GM19328 (cell line): Measurements from ENCODE around the gene PDS5B.
A peak's percentile ranks its signal among the peaks of the same experiment; 100 is the strongest.

Experiments
- ATAC-seq: cut with Tn5 transposase; IDR thresholded peaks from one replicate; pipeline ENCODE4 v1.9.1; 2021; ENCODE audit warnings: mild to moderate bottlenecking, moderate library complexity; ENCODE audit not compliant: unreplicated experiment

PDS5B gene

DNA sequence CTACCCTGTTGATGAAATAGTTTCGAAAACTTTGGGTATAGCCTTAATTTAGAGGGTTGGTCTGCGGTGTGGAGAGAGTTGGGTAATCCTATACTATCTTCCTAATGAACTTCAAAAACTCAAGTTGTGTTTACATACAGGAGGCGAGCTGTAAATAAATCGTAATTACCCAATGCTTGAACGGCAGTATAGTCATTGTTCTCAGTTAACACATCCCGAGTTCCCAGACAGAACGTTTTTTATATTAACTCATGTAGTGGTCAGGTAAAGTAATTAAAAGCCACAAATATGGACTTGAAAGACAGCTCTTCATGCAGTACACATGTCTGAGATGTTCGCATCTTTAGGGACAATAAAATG lies 1.5 kb downstream of the PDS5B start:
- ATAC-seq: no peak

DNA sequence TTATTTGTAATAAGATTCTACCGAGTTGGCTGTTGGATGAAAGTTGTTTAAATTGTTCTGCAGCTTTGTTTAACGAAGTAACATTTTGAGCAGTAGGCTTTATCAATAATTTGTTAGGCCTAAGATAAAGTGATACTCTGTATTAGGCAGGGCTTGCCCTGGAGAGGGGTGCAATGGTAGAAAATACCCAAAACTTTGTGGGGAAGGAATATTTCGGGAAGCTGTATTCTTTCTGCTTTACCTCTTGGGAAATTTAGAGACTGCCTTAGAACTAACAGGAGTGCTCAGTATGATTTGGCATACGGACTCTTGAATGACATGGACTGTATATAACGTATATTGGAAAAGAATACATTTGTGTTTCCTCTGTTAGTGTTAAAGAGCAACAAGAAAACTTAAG lies 2.5 kb downstream of the PDS5B start:
- ATAC-seq: no peak

DNA sequence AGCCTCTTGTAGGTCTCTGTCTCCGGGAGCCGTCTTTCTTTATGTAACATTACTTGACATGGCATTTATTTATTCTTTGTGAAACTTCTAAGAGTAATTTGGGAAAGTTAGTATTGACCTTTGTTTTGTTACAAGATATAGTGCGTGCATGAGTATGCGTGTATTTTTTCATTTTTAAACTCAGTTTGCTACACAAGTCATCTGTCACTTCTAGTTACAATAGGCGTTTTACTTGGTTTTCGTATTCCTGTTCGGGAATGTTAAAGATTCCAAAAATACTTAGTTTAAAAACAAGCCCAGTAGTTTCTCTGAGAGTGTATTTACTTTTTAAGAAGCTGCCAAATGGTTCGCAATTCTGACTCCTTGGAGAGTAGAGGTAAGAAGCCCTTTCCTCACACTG lies 3.2 kb downstream of the PDS5B start:
- no peak for ATAC-seq

DNA sequence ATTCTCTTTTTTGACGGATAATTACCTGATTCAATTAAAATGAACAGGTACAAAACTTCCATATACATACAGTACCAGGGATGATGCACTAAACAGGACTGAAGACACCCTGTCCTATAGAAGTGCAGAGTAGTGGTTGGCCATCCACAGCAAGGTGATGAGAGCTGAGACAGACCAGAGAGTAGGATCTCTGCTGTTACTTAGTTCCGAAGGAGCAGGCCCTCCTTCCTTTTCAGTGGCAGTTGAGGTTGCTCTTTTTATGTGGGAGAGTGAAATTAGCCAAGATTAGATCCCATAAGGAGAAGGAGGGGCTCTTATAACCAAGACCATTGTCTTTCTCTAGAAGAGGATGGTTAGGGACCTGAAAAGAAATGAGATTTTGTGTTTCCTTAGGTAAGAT lies 4.0 kb downstream of the PDS5B start:
- ATAC-seq: no peak

DNA sequence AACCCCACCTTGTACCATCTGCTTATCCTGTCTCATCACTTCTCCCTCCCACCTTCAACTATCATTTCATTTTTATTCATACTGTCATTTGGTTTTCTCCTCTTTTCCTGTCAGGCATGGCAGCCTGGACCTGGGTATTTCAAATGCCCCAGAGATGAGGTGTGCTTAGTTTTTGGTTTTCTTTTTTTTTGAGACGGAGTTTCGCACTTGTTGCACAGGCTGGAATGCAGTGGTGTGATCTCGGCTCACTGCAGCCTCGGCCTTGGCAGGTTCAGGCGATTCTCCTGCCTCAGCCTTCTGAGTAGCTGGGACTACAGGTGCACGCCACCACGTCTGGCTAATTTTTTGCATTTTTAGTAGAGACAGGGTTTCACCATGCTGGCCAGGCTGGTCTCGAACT lies 5.8 kb downstream of the PDS5B start:
- ATAC-seq: no peak

DNA sequence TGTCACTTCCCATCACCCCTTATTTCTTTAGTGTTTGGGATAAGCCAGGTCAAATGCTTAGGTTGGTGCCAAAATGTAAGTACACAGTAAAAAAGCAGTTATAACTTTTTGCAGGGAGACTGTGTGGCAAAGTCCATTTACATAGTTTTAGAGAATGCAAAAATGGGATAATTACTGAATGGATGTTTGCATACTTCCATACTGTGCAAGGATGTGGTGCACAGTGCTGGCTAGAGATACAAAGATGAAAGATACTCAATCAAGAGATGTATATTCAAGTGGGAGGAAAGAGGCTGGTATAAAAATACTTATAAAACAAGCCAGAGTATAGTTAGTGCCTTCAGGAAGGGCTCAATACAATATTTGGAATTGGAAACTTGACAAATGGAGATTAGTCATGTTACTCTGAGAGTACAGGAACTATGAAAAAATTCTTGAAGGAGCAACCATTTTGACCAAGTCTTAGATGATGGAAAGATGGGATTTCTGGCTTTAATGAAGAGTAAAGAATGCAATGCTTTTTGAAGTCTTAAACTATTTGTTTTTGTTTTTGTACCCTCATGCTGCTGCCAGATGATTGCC lies 8.0 kb downstream of the PDS5B start:
- no peak for ATAC-seq

DNA sequence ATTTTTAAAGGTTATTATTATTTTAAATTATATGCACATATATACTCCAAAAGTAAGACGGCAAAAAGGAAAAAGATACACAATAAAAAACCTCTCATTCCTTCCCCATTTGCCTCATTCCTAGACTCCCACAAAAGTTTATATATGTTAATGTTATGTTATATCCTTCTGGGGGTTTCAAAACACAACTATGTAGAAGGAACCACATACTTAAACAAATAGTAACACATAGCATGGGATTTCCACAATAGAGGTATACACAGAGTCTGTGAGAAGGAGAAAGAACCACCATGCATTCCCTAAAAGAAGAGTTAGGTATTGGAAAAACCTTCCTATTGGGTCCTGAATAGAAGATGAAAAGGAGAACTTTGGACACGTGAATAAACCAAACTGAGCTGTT lies 9.1 kb downstream of the PDS5B start:
- ATAC-seq: no peak

DNA sequence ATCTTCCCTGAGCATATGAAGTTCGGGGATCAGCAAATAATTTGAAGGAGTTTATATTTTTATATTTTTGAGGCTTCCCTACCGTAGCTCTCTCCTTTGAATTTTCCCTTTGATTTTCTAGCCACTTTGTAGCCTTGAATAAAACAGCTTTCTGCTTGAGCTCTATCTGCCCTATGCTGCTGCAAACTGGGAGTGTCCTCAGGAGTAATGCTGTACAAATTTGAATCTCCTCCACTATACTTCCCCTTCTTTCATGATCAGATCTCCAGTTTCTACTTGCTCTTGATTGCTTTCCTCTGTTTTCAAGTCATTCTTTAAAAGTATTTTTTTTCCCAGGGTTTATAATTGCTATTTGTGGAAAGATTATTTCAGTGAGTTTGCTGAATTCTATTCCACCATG lies 14.6 kb downstream of the PDS5B start:
- ATAC-seq: no peak

DNA sequence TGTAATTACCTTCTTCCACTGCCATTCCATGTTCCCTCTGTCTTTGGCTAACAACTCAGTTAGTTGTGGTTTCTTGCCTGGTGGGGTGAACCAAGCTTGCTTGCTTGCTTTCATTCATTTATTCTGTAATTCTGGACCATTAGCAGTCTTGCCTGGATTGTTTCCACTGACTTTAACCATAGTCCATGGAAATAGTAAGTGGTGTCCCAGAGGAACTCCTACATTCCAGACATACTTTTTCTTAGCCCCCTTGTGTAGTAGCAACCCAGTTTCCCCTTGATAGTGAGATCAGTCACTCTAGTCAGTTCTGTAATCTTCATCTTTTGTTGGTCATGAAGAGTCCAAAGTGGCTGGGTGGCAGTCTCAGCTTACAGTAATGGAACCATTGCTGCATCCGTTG lies 23.2 kb downstream of the PDS5B start:
- no peak for ATAC-seq

DNA sequence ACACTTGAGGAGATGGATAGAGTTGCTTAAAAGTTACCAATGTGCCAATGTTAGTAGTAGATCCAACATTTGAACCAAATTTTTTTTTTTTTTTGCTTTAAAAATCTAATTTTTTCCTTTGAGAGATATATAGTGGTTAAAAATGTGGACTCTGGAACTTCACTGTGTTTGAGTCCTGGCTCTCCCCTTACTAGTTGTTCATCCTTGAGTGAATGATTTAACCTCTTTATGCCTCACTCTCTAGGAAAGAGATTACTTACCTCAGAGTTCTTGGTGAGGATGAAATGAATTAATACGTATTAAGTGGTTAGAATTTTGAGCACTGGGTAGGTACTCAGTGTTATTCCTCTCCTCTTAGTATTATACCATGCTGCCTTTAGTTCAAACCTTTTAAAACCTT lies 24.3 kb downstream of the PDS5B start:
- ATAC-seq: no peak

DNA sequence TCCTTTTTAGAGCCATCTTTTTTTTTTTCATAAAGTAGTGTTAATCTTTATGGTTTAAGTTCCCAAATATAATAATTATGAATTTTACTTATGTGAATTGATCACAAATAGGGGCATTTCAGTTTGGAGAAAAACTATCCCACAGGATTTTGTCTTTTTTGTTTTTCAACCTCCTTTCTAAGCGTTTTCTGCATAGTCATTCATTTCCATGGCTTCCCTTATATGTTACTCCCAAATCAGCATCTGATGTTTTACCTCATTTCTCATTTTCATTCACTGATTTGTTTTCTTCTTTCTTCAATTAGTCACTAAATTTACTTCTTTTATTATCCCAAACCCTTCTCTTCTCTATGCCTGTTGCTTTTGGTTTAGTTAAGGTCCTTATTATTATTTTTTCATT lies 24.7 kb downstream of the PDS5B start:
- no peak for ATAC-seq

DNA sequence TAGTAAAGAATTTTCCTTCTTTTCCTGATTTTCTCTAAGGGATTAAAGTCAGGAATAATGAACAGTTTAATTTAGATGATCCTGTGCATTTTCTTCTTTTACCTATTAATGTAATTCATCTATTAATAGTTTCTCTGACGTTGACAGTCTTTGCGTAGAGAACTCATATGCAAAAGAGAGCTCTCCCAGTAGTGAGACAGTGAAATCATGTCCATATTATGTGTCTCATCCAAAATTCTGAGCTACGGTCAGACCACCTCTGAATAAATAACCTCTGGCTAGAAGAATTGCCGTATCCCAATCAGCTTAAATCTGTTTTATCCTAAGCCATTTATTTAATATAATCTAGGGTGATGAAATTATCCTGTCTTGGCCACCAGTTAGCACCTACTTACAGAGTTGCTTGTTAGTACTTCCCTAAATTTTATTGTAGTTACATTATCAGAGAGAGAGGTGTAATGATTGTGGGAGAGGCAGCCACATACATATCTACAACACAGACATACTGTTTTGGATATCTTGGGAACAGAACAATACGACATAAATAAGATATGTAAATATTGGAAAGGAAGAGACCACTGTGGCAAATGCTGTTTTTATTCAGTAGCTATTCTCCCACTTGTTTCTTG lies 30.7 kb downstream of the PDS5B start:
- no peak for ATAC-seq

DNA sequence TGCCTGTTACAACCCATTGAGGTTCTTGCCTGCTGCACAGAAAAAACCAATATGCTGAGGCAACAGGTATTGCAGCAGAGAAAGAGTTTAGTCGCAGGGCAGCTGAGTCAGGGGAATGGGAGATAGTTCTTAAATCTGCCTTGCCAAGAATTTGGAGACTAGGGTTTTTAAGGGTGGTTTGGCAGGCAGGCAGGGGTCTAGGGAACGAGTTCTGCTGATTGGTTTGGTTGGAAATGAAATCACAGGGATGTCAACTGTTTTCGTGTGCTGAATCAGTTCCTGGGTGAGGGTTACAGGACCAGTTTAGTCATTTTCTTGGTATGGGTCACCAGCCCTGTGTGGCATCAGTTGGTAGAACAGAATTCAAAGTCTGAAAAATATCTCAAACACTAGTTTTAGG lies 36.6 kb downstream of the PDS5B start:
- ATAC-seq: no peak

DNA sequence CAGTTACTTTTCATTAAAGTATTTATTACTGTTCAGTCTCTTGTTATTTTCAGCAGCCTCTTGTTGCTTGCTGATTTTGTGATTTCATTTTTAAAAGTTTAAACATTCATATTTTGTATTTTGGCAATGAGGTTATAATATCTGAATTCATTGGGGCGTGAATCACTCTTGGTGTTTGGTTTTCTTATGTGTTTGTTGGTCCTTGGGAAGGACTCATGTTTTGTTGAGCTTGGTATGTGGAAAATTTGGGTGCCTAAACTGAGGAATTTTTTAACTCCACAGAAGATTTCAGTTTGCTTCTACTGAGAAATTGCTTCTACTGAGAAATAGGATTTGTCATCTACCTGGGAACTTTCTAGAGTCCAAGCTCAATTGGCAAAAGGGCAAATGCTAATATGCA lies 38.2 kb downstream of the PDS5B start:
- ATAC-seq: no peak

DNA sequence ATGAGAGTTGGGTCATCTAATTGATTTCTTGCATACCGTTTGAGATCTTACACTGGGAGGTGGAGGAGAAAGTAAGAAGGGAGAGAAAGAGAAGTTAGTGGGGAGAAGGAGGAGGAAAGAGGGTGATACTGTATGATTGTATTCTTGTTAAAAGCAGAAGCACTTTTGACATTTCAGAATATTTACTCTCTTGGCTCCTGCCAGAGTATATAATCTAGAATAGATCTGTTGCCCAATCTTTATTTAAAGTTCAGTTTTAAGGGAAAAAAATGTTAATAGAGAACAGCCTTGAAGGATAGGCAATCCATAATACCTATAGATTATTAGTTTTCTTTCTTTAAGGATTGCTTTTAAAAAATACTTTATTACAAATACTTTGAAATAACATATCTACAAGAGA lies 41.5 kb downstream of the PDS5B start:
- no peak for ATAC-seq

DNA sequence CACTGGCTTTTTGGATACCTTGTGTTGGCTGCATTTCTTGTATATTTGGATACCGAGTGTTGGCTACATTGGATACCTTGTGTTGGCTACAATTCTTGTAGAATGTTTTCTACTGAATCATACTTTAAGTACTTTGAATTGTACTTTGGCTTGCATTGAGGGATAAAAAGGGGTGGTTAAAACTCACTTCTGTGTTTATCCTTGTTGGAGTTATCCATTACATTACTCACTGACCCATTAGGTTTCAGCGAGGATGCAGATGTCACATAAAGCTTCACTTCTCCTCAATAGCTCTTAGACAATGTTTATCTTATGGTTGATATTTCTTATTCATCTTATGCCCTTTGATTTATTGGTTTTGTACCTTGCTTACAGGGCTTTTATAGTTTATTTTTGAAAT lies 43.1 kb downstream of the PDS5B start:
- no peak for ATAC-seq

DNA sequence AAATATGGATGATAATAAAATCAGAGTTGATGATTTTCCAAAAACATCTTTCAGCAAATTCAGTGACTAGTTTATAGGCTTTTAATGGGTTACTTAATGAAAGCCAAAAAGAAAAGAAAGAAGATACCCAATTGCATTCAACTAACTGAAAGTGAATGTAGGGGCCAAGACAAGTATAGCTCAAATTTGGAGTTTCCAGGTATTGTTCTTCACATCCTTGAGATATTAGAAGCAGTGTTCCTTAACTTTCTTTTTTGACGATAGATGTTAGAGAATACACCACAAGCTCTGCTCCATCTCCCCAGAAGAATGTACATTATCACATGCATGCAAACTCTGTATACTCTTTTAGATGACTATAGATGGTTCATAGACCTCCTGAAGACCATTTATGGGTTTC lies 43.6 kb downstream of the PDS5B start:
- ATAC-seq: no peak

DNA sequence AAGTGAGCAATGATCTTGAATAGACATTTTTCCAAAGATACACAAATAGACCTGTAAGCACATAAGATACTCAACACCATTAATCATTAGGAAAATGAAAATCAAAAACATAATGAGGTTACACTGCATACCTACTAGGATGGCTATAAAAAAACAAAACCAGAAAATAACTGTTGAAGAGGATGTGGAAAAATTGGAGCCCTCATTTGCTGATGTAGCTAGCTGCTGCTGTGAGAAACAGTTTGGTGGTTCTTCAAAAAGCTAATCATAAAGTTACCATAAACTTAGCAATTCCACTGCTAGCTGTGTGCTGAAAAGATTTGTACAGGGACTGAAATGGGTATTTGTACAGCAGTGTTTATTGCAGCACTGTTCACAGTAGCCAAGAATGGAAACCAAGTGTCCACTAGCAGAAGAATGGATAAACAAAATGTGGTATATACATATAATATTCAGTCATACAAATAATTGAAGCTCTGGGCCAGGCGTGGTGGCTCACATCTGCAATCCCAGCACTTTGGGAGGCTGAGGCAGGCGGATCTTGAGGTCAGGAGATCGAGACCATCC lies 46.2 kb downstream of the PDS5B start:
- no peak for ATAC-seq

DNA sequence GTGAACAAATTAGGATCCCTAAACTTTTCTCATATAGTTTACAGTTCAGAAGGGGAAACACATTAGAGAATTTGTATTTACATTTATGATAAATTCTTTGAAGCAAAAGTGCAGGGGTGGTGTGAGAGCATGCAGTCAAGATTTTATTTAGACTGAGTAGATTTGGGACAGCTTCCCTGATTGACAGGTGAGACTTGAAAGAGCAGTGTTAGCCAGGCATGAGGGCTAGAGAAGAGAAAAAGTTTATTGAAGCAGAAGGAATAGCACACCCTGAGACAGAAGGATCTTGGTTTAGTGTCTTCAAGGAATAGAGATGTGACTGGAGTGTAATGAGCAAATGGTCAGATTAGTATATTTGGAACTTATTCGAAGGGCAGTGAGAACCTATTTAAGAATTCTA lies 50.5 kb downstream of the PDS5B start:
- ATAC-seq: no peak

DNA sequence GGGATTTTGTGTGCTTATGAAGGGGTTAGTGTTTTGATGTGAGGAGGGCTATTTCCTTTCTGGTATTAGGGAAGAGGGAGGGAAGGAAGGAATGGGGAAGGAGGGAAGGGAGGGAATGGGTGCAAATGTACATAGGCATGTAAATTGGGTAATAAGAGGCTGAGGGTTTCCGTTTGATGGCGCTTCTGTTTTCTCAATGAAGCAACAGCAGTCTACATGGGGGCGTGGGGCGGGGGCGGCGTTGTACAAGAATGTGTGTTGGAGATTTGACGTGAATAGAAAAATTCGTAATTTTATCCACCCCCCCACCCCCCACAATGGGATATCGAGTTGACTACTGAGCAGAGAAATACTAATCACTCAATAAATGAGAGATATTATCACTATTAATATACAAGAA lies 52.5 kb downstream of the PDS5B start:
- ATAC-seq: no peak

DNA sequence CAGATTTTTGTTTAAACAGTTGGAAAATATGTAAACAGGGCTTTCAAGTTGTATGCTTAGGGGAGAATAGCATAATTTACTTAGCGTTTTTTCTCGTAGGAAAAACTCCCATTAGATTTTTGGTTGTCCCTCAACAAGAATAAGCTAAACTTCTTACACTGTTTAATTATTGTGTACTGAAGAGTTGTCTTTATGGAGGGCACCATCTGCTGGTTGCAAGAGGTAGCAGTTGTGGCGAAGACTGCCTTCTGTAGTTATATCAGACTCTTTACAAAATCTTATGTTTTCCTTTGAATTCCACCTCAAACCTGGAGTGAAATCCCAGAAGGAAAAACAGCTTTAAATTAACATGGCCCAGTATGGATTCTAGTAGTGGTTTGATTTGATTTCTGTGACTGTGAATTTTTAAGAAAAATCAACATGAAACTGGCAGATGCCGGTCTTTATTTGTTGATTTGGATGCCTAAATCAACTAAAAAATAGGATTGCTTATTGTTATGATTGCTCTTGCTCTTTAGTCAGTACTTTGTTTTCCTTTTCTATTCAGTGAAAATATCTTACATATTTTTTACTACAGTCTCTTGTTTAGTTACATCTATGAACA lies 53.4 kb downstream of the PDS5B start:
- peak; percentile 67 for ATAC-seq

DNA sequence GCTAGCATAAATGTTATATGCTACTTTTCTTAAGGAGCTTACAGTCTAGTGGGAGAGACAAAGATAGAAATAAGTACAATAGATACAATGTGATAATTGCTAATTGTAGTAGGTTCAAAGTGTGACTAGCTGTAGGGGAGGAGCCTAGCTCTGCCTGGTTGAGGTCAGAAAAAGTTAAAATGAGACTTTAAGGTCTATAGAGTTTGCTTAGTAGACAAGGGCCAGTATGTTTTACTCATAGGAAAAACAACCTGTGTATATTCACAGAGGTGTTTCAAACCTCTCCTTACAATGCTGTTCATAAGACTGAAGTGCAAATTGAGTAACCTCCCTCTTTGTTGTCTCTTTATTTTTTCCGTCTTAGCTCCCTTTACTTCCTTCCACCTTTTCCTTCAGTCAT lies 56.1 kb downstream of the PDS5B start:
- ATAC-seq: no peak

DNA sequence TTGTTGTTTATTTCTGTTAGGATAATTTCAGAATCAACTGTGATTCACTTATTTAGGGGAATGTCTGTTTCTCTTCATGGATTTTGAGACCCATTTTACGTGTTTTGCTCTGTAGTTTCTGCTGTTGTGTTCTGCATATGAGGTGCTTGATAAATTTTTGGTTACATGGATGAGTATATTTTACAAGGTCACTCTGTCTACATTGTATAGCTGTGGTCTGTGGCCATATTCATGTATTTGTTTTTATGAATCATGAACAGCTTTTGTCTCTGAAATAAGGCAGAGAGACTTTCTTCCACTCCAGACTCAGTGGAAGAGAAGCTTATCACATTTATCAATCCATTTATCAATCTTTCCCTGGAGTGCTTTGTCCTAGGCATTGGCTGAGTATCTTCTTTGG lies 56.6 kb downstream of the PDS5B start:
- ATAC-seq: no peak
